ENCODE results near the gene HSD17B12. TPM values are rescaled to one million over a fixed set of nuclear protein-coding genes. Genes with fewer than 3 reads are reported as not detected.

HSD17B12 gene
- polyA plus RNA-seq, 4 donors = 77.8 to 108 (median 95.4) TPM

- DNase-seq (ENCODE audit: low read depth in 4 of 4, low spot score in 3 of 4) = no peak
Observed at GRCh38 chr11:43853781-43854180, 173.2 kb downstream of the HSD17B12 start.

- DNase-seq (ENCODE audit: low read depth in 4 of 4, low spot score in 3 of 4) = no peak
Observed at GRCh38 chr11:43856993-43857392, 176.5 kb downstream of the HSD17B12 start.

- DNase-seq (ENCODE audit: low read depth in 4 of 4, low spot score in 3 of 4) = no peak
Observed at GRCh38 chr11:43861141-43861540, 180.6 kb downstream of the HSD17B12 start.

GRCh38 chr11:43866520-43866919, 186.0 kb downstream of the HSD17B12 start:
- DNase-seq (ENCODE audit: low read depth in 4 of 4, low spot score in 3 of 4) = no peak

GRCh38 chr11:43866969-43867368, 186.4 kb downstream of the HSD17B12 start:
- DNase-seq (ENCODE audit: low read depth in 4 of 4, low spot score in 3 of 4) = no peak

GRCh38 chr11:43868852-43869567, 188.5 kb downstream of the HSD17B12 start:
- no peak for DNase-seq (ENCODE audit: low read depth in 4 of 4, low spot score in 3 of 4)

- no peak for DNase-seq (ENCODE audit: low read depth in 4 of 4, low spot score in 3 of 4)
Observed at GRCh38 chr11:43871051-43871450, 190.5 kb downstream of the HSD17B12 start.

- DNase-seq (ENCODE audit: low read depth in 4 of 4, low spot score in 3 of 4) = no peak
Observed at GRCh38 chr11:43872995-43873394, 192.5 kb downstream of the HSD17B12 start.

- DNase-seq (ENCODE audit: low read depth in 4 of 4, low spot score in 3 of 4) = no peak
Observed at GRCh38 chr11:43874078-43874477, 193.5 kb downstream of the HSD17B12 start.

GRCh38 chr11:43874738-43875137, 194.2 kb downstream of the HSD17B12 start:
- no peak for DNase-seq (ENCODE audit: low read depth in 4 of 4, low spot score in 3 of 4)

GRCh38 chr11:43879789-43880639, 199.5 kb downstream of the HSD17B12 start:
- no peak for DNase-seq (ENCODE audit: low read depth in 4 of 4, low spot score in 3 of 4)

- peak; percentile 79 to 85 (median 82) for DNase-seq (ENCODE audit: low read depth in 4 of 4, low spot score in 3 of 4)
Observed at GRCh38 chr11:43880640-43881159, 200.2 kb downstream of the HSD17B12 start, which contains the start of gene ALKBH3. Gene ALKBH3 (plus strand): TSS chr11:43880831. CDS start chr11:43882653, 1,822 bp downstream.

- DNase-seq (ENCODE audit: low read depth in 4 of 4, low spot score in 3 of 4) = no peak
Observed at GRCh38 chr11:43892851-43893250, 212.3 kb downstream of the HSD17B12 start.

- no peak for DNase-seq (ENCODE audit: low read depth in 4 of 4, low spot score in 3 of 4)
Observed at GRCh38 chr11:43894546-43894945, 214.0 kb downstream of the HSD17B12 start.

GRCh38 chr11:43895601-43896000, 215.1 kb downstream of the HSD17B12 start:
- no peak for DNase-seq (ENCODE audit: low read depth in 4 of 4, low spot score in 3 of 4)

GRCh38 chr11:43898574-43898973, 218.0 kb downstream of the HSD17B12 start:
- no peak for DNase-seq (ENCODE audit: low read depth in 4 of 4, low spot score in 3 of 4)

GRCh38 chr11:43899094-43899493, 218.6 kb downstream of the HSD17B12 start:
- no peak for DNase-seq (ENCODE audit: low read depth in 4 of 4, low spot score in 3 of 4)

GRCh38 chr11:43901551-43901950, 221.0 kb downstream of the HSD17B12 start:
- DNase-seq (ENCODE audit: low read depth in 4 of 4, low spot score in 3 of 4) = no peak

- DNase-seq (ENCODE audit: low read depth in 4 of 4, low spot score in 3 of 4) = no peak
Observed at GRCh38 chr11:43903078-43903477, 222.5 kb downstream of the HSD17B12 start.

- no peak for DNase-seq (ENCODE audit: low read depth in 4 of 4, low spot score in 3 of 4)
Observed at GRCh38 chr11:43903969-43904368, 223.4 kb downstream of the HSD17B12 start.

GRCh38 chr11:43904742-43905535, 224.4 kb downstream of the HSD17B12 start:
- DNase-seq (ENCODE audit: low read depth in 4 of 4, low spot score in 3 of 4) = no peak

Data from right renal pelvis (tissue), 4 donors.